Astrocyte (in vitro differentiated cells and primary cell): Measurements from ENCODE around the gene SUGCT. TPM values are rescaled to one million over a fixed set of nuclear protein-coding genes. Genes with fewer than 3 reads are reported as not detected.

Source experiments
- DNase-seq: peaks from one replicate; pipeline ENCODE4 v3.0.0-alpha.2; 2010; ENCODE audit warnings: low read depth
- FAIRE-seq: peaks from 2 replicates; lab custom pipeline; 2011; peaks lifted over from hg19 to GRCh38; lab: Jason Lieb, UNC
- H2AFZ ChIP-seq: 2 replicates; pipeline ENCODE4 v1.6.0; 2012; ENCODE audit warnings: low read depth, low read length, inconsistent platforms
- H3K27ac ChIP-seq: 2 replicates; pipeline ENCODE4 v1.5.1; 2011; ENCODE audit warnings: low read depth, low read length, inconsistent platforms
- H3K27me3 ChIP-seq: 2 replicates; pipeline ENCODE4 v1.6.0; 2011; ENCODE audit warnings: low read length, inconsistent platforms; ENCODE audit not compliant: insufficient read depth
- H3K36me3 ChIP-seq: 2 replicates; pipeline ENCODE4 v1.5.1; 2011; ENCODE audit warnings: low read length, inconsistent platforms; ENCODE audit not compliant: insufficient read depth
- H3K4me1 ChIP-seq: 2 replicates; pipeline ENCODE4 v1.5.1; 2011; ENCODE audit warnings: low read length, inconsistent platforms; ENCODE audit not compliant: insufficient read depth
- H3K4me2 ChIP-seq: 2 replicates; pipeline ENCODE4 v1.6.0; 2012; ENCODE audit warnings: low read length, inconsistent platforms
- H3K4me3 ChIP-seq: 2 replicates; pipeline ENCODE4 v1.5.1; 2011; ENCODE audit warnings: low read depth, mild to moderate bottlenecking, low read length, inconsistent platforms; ENCODE audit not compliant: insufficient read depth
- H3K79me2 ChIP-seq: 2 replicates; pipeline ENCODE4 v1.6.0; 2012; ENCODE audit warnings: mild to moderate bottlenecking, low read length, inconsistent platforms; ENCODE audit not compliant: insufficient read depth
- H3K9ac ChIP-seq: 2 replicates; pipeline ENCODE4 v1.6.0; 2012; ENCODE audit warnings: mild to moderate bottlenecking, low read length, inconsistent platforms
- H3K9me3 ChIP-seq: 2 replicates; pipeline ENCODE4 v1.5.1; 2012; ENCODE audit warnings: low read depth, mild to moderate bottlenecking, low read length, inconsistent platforms; ENCODE audit not compliant: insufficient read depth
- H4K20me1 ChIP-seq: 2 replicates; pipeline ENCODE4 v1.6.0; 2012; ENCODE audit warnings: low read length, inconsistent platforms; ENCODE audit not compliant: insufficient read depth
- H3K27ac Mint-ChIP-seq: one replicate; pipeline ENCODE4 v1.8.0; 2021; ENCODE audit warnings: mild to moderate bottlenecking, mixed read lengths; ENCODE audit not compliant: unreplicated experiment
- H3K27me3 Mint-ChIP-seq: one replicate; pipeline ENCODE4 v1.8.0; 2021; ENCODE audit warnings: low read depth, mixed read lengths; ENCODE audit not compliant: unreplicated experiment
- H3K36me3 Mint-ChIP-seq: one replicate; pipeline ENCODE4 v1.8.0; 2021; ENCODE audit warnings: low read depth, mixed read lengths; ENCODE audit not compliant: unreplicated experiment
- H3K4me1 Mint-ChIP-seq: one replicate; pipeline ENCODE4 v1.8.0; 2021; ENCODE audit warnings: low read depth, mixed read lengths; ENCODE audit not compliant: unreplicated experiment
- H3K4me3 Mint-ChIP-seq: one replicate; pipeline ENCODE4 v1.8.0; 2021; ENCODE audit warnings: mild to moderate bottlenecking, moderate library complexity, mixed read lengths; ENCODE audit not compliant: unreplicated experiment
- H3K9me3 Mint-ChIP-seq: one replicate; pipeline ENCODE4 v1.8.0; 2021; ENCODE audit warnings: mild to moderate bottlenecking, mixed read lengths; ENCODE audit not compliant: unreplicated experiment
- EZH2 ChIP-seq: IDR thresholded peaks from 2 replicates; pipeline ENCODE4 v1.6.1; 2012; ENCODE audit warnings: mild to moderate bottlenecking, low read length, inconsistent platforms; ENCODE audit not compliant: insufficient read depth
- total RNA-seq: library from RNA; stranded (reverse); gene quantifications from 2 replicates; pipeline ENCODE4 v1.2.1, GENCODE V29; 2021
- TF ChIP-seq, protein P1 (sequence below): IDR thresholded peaks from 2 replicates; pipeline ENCODE4 v1.5.1; 2011; ENCODE audit warnings: low read depth, mild to moderate bottlenecking, inconsistent platforms, low read length, moderate library complexity; ENCODE audit not compliant: insufficient read depth

The SUGCT gene
- total RNA-seq, 1 donor from 2014 or later, result 15.5 TPM

DNA sequence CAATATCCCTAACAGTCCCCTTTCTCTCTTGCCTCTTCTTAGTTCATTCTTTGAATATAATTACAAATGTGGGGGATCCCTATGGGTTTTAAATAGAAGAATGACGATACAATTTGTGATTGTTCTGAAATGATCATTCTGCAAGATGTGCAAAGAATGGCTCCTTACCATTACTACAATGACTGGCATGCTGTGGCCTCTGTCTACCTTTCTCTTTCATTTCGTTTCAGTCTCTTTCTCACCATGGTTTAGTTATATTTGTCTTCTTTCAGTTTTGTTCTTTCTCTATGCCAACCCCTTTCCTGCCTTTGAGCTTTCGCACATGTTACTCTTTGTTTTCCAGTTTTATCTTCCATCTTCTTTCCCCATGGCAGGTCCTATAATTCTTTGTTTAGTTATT, 176.5 kb downstream of the SUGCT start:
- DNase-seq (no peak), FAIRE-seq (no peak)
- peaks cover 28% of the 10 kb centered on the region for H3K4me1 ChIP-seq
- H3K4me2 ChIP-seq, result no peak overlapping the region
- Mint-ChIP-seq H3K27me3 (no peaks in the 10 kb centered on the region), H3K4me3 (no peak overlapping the region), H3K36me3 (no peaks in the 10 kb centered on the region), H3K27ac (no peak overlapping the region), H3K9me3 (peaks cover 5% of the 10 kb centered on the region), H3K4me1 (peaks cover 43% of the 10 kb centered on the region)
- no peak overlapping the region for H3K9ac ChIP-seq
- TF ChIP-seq, protein P1, sequence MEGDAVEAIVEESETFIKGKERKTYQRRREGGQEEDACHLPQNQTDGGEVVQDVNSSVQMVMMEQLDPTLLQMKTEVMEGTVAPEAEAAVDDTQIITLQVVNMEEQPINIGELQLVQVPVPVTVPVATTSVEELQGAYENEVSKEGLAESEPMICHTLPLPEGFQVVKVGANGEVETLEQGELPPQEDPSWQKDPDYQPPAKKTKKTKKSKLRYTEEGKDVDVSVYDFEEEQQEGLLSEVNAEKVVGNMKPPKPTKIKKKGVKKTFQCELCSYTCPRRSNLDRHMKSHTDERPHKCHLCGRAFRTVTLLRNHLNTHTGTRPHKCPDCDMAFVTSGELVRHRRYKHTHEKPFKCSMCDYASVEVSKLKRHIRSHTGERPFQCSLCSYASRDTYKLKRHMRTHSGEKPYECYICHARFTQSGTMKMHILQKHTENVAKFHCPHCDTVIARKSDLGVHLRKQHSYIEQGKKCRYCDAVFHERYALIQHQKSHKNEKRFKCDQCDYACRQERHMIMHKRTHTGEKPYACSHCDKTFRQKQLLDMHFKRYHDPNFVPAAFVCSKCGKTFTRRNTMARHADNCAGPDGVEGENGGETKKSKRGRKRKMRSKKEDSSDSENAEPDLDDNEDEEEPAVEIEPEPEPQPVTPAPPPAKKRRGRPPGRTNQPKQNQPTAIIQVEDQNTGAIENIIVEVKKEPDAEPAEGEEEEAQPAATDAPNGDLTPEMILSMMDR, result no peak
- no peak for TF ChIP-seq EZH2
- no peak overlapping the region for H2AFZ ChIP-seq
- H3K9me3 ChIP-seq, result no peaks in the 10 kb centered on the region
- no peak overlapping the region for H3K4me3 ChIP-seq
- H3K27ac ChIP-seq, result no peak overlapping the region
- no peaks in the 10 kb centered on the region for H4K20me1 ChIP-seq
- no peaks in the 10 kb centered on the region for H3K27me3 ChIP-seq
- H3K36me3 ChIP-seq, result no peaks in the 10 kb centered on the region
- no peaks in the 10 kb centered on the region for H3K79me2 ChIP-seq

DNA sequence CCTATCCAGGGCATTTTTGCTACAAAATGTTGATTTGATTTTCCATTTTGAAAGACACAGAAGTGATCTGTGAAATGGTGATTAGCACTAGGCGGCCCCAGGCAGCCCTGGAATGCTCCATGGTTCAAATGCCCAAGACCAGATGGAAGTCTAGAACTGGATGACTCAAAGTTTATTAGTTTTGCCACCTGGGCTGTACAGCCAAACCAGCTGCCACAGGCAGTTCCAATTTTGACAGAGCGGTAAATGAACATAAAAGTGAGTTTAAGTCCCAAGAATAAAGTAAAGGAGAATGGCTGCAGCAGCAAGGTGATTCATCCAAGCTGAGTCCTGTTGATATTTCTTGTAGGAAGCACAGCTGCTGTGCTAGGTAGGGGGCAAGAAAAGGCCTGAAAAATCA, 180.5 kb downstream of the SUGCT start:
- Histone ChIP-seq H3K9ac (no peak overlapping the region), H3K4me3 (no peak overlapping the region), H3K27me3 (no peaks in the 10 kb centered on the region), H4K20me1 (no peaks in the 10 kb centered on the region), H2AFZ (no peak overlapping the region), H3K4me1 (peaks cover 13% of the 10 kb centered on the region), H3K27ac (peak overlapping the region; percentile 10), H3K9me3 (no peaks in the 10 kb centered on the region), H3K36me3 (no peaks in the 10 kb centered on the region), H3K79me2 (no peaks in the 10 kb centered on the region), H3K4me2 (peak overlapping the region; percentile 1)
- H3K9me3 Mint-ChIP-seq, result peaks cover 5% of the 10 kb centered on the region
- H3K27ac Mint-ChIP-seq, result peak overlapping the region; percentile 78
- DNase-seq (peak; percentile 68), FAIRE-seq (no peak)
- H3K4me3 Mint-ChIP-seq, result no peak overlapping the region
- TF ChIP-seq EZH2, result no peak
- TF ChIP-seq, protein P1, result no peak
- peaks cover 3% of the 10 kb centered on the region for H3K36me3 Mint-ChIP-seq
- H3K4me1 Mint-ChIP-seq, result peaks cover 37% of the 10 kb centered on the region
- no peaks in the 10 kb centered on the region for H3K27me3 Mint-ChIP-seq

DNA sequence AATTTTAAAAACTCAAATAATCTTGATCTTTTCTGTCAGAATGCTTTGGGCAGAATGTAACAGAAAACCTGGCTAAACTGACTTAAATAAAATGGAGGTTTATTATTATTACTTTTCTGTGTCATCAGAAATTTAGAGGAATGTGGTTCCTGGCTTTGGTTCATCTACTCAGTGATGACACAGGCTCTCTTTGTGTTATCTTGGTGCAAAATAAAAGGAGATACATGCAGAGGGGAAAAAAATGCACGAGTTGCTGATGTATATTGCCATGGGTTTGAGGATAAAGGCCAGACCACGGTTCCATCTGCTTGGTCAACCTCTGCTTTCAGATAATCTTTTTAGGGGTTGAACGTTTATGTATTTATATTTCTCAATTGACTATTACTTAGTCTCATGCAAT, 181.4 kb downstream of the SUGCT start:
- H3K4me2 ChIP-seq, result no peak overlapping the region
- no peak overlapping the region for H3K27ac ChIP-seq
- no peak for TF ChIP-seq EZH2
- TF ChIP-seq, protein P1, result no peak
- Mint-ChIP-seq H3K36me3 (peaks cover 3% of the 10 kb centered on the region), H3K27me3 (no peaks in the 10 kb centered on the region), H3K9me3 (peaks cover 5% of the 10 kb centered on the region), H3K4me3 (no peak overlapping the region), H3K4me1 (peaks cover 28% of the 10 kb centered on the region), H3K27ac (peak overlapping the region; percentile 78)
- H3K4me3 ChIP-seq, result no peak overlapping the region
- no peaks in the 10 kb centered on the region for H3K9me3 ChIP-seq
- FAIRE-seq (no peak), DNase-seq (peak; percentile 46)
- H3K79me2 ChIP-seq, result no peaks in the 10 kb centered on the region
- no peak overlapping the region for H2AFZ ChIP-seq
- no peak overlapping the region for H3K9ac ChIP-seq
- no peaks in the 10 kb centered on the region for H3K27me3 ChIP-seq
- H3K4me1 ChIP-seq, result peaks cover 9% of the 10 kb centered on the region
- H3K36me3 ChIP-seq, result no peaks in the 10 kb centered on the region
- no peaks in the 10 kb centered on the region for H4K20me1 ChIP-seq
